Caco-2 (cell line): ENCODE results near the gene OVCA2. TPM values are rescaled to one million over a fixed set of nuclear protein-coding genes. Genes with fewer than 3 reads are reported as not detected.

Source experiments
- BruUV-seq: library from RNA; stranded (reverse); fragments of 400-500 nt; replicated peaks from 2 replicates; lab custom pipeline; 2021; lab: Mats Ljungman, UMichigan
- CTCF ChIA-PET: fragments of 300-600 bp; sonication (Branson Sonifier 250); formaldehyde crosslinking; loops from one replicate; lab custom pipeline; 2022; ENCODE audit warnings: antibody characterized with exemption; lab: Charles Lee
- POLR2A ChIA-PET: fragments of 300-600 bp; sonication (Branson Sonifier 250); formaldehyde crosslinking; loops from one replicate; lab custom pipeline; 2022; ENCODE audit warnings: antibody characterized with exemption; lab: Charles Lee
- DNase-seq, 2 experiments: peaks; one replicate each; pipeline versions ENCODE4 v3.0.0 to v3.0.0-alpha.2; 2020 to 2022
- H3K27me3 ChIP-seq: replicated peaks from 2 replicates; pipeline ENCODE4 v1.6.0; 2011; ENCODE audit warnings: low read length; ENCODE audit not compliant: control insufficient read depth, insufficient read depth
- H3K36me3 ChIP-seq: 2 replicates; pipeline ENCODE4 v1.5.1; 2011; ENCODE audit warnings: low read length; ENCODE audit not compliant: control insufficient read depth, insufficient read depth
- H3K4me1 ChIP-seq: fragments of 250-450 bp; sonication (Bioruptor Pico); 2 replicates; pipeline ENCODE4 v1.5.1; 2020; ENCODE audit warnings: mild to moderate bottlenecking
- H3K4me3 ChIP-seq: 2 replicates; pipeline ENCODE4 v1.5.1; 2011; ENCODE audit warnings: low read depth, mild to moderate bottlenecking, control low read depth, low read length
- H3K9me3 ChIP-seq: fragments of 250-450 bp; sonication (Bioruptor Pico); 2 replicates; pipeline ENCODE4 v1.5.1; 2020; ENCODE audit warnings: mild to moderate bottlenecking, moderate library complexity
- H3K27ac Mint-ChIP-seq: one replicate; pipeline ENCODE4 v1.8.0; 2022; ENCODE audit warnings: mixed read lengths; ENCODE audit not compliant: unreplicated experiment
- H3K27me3 Mint-ChIP-seq: one replicate; pipeline ENCODE4 v1.8.0; 2022; ENCODE audit warnings: mixed read lengths; ENCODE audit not compliant: insufficient read depth, unreplicated experiment
- H3K36me3 Mint-ChIP-seq: one replicate; pipeline ENCODE4 v1.8.0; 2022; ENCODE audit warnings: mild to moderate bottlenecking, mixed read lengths; ENCODE audit not compliant: insufficient read depth, unreplicated experiment
- H3K4me1 Mint-ChIP-seq: one replicate; pipeline ENCODE4 v1.8.0; 2022; ENCODE audit warnings: low read depth, mixed read lengths; ENCODE audit not compliant: unreplicated experiment
- H3K4me3 Mint-ChIP-seq: one replicate; pipeline ENCODE4 v1.8.0; 2022; ENCODE audit warnings: mild to moderate bottlenecking, moderate library complexity, mixed read lengths; ENCODE audit not compliant: unreplicated experiment
- H3K9me3 Mint-ChIP-seq: one replicate; pipeline ENCODE4 v1.8.0; 2022; ENCODE audit warnings: mixed read lengths; ENCODE audit not compliant: unreplicated experiment
- CTCF ChIP-seq, 2 experiments: fragments of 200-600 bp in 1 of 2; IDR thresholded peaks; 1 replicate in 1 of 2; 2 replicates in 1 of 2; pipeline versions ENCODE4 v1.5.1 to v1.8.0; 2011 to 2022; ENCODE audit warnings: antibody characterized with exemption in 1 of 2, control low read depth in 1 of 2, inconsistent platforms in 1 of 2, low read depth in 1 of 2, low read length in 1 of 2, mild to moderate bottlenecking in 1 of 2, moderate library complexity in 1 of 2; ENCODE audit not compliant: insufficient read depth in 1 of 2, severe bottlenecking in 1 of 2, unreplicated experiment in 1 of 2
- intact Hi-C: fragments of 100-400 bp; cut with micrococcal nuclease; formaldehyde crosslinking; loops from one replicate; pipeline ENCODE4 v1.10.0; 2022; ENCODE audit not compliant: unreplicated experiment
- total RNA-seq: library from RNA; stranded (reverse); gene quantifications from 2 replicates; pipeline ENCODE4 v1.2.3, GENCODE V29; 2022

Gene OVCA2
- total RNA-seq, 1 experiment from 2014 or later, result 39.3 TPM

GRCh38 chr17:2002767-2003329 lies 39.0 kb upstream of the OVCA2 start:
- H3K4me3 ChIP-seq, result no peak overlapping the region
- no TSS peak for BruUV-seq
- CTCF ChIA-PET, result interaction anchor here (1.0 kb wide), 1 partner anchor 94 kb away, joined by 4 read pairs; no protein-coding TSS in a partner anchor

GRCh38 chr17:2003525-2003924 lies 38.3 kb upstream of the OVCA2 start:
- peaks cover 6% of the 10 kb centered on the region for H3K36me3 Mint-ChIP-seq
- TF ChIP-seq CTCF (IDR thresholded peaks at IDR 0.05; ENCODE audit: insufficient read depth in 1 of 2, low read depth in 1 of 2, low read length in 1 of 2, severe bottlenecking in 1 of 2, unreplicated experiment in 1 of 2), result no peak
- intact Hi-C loops, result no loop called here
- BruUV-seq, result no TSS peak
- H3K4me3 Mint-ChIP-seq, result no peak overlapping the region
- H3K27me3 Mint-ChIP-seq, result no peaks in the 10 kb centered on the region
- POLR2A ChIA-PET, result no interaction called here
- H3K9me3 ChIP-seq, result no peaks in the 10 kb centered on the region
- H3K27ac Mint-ChIP-seq, result no peak overlapping the region
- H3K36me3 ChIP-seq, result no peaks in the 10 kb centered on the region
- H3K4me1 ChIP-seq, result peaks cover 17% of the 10 kb centered on the region
- DNase-seq, result no peak
- H3K9me3 Mint-ChIP-seq, result no peaks in the 10 kb centered on the region
- H3K4me3 ChIP-seq, result no peak overlapping the region
- CTCF ChIA-PET, result no interaction called here
- no peaks in the 10 kb centered on the region for H3K27me3 ChIP-seq
- H3K4me1 Mint-ChIP-seq, result peaks cover 18% of the 10 kb centered on the region

More at GRCh38 chr17:2002767-2003329, 39.0 kb upstream of the OVCA2 start:
- intact Hi-C loops, result no loop called here
- peak overlapping the region; percentile 70 for H3K27ac Mint-ChIP-seq
- H3K9me3 Mint-ChIP-seq, result no peaks in the 10 kb centered on the region
- Histone ChIP-seq H3K36me3 (no peaks in the 10 kb centered on the region), H3K27me3 (no peaks in the 10 kb centered on the region), H3K9me3 (no peaks in the 10 kb centered on the region), H3K4me1 (peaks cover 22% of the 10 kb centered on the region)
- no peak for DNase-seq
- POLR2A ChIA-PET, result no interaction called here
- peaks cover 14% of the 10 kb centered on the region for H3K4me1 Mint-ChIP-seq
- no peak for TF ChIP-seq CTCF (IDR thresholded peaks at IDR 0.05; ENCODE audit: insufficient read depth in 1 of 2, low read depth in 1 of 2, low read length in 1 of 2, severe bottlenecking in 1 of 2, unreplicated experiment in 1 of 2)
- H3K4me3 Mint-ChIP-seq, result no peak overlapping the region
- no peaks in the 10 kb centered on the region for H3K27me3 Mint-ChIP-seq
- peaks cover 6% of the 10 kb centered on the region for H3K36me3 Mint-ChIP-seq

- BruUV-seq, result no TSS peak
- peaks cover 20% of the 10 kb centered on the region for H3K4me1 Mint-ChIP-seq
- no peak overlapping the region for H3K27ac Mint-ChIP-seq
- TF ChIP-seq CTCF (IDR thresholded peaks at IDR 0.05; ENCODE audit: insufficient read depth in 1 of 2, low read depth in 1 of 2, low read length in 1 of 2, severe bottlenecking in 1 of 2, unreplicated experiment in 1 of 2), result no peak
- H3K36me3 Mint-ChIP-seq, result peaks cover 6% of the 10 kb centered on the region
- DNase-seq, result no peak
- Histone ChIP-seq H3K27me3 (no peaks in the 10 kb centered on the region), H3K4me1 (peaks cover 7% of the 10 kb centered on the region), H3K36me3 (no peaks in the 10 kb centered on the region), H3K4me3 (no peak overlapping the region), H3K9me3 (no peaks in the 10 kb centered on the region)
- no peaks in the 10 kb centered on the region for H3K9me3 Mint-ChIP-seq
- no peaks in the 10 kb centered on the region for H3K27me3 Mint-ChIP-seq
- ChIA-PET POLR2A (no interaction called here), CTCF (interaction anchor here (0.9 kb wide), 1 partner anchor 96 kb away, joined by 3 read pairs; no protein-coding TSS in a partner anchor)
- intact Hi-C loops, result no loop called here
- H3K4me3 Mint-ChIP-seq, result no peak overlapping the region
These were observed 37.3 kb upstream of the OVCA2 start for GRCh38 chr17:2004435-2004952.
